Adrenal gland (tissue), 5 donors: Measurements from ENCODE around the gene CZIB.

Experiments used
- POLR2A ChIP-seq, 2 donors: fragments of 450-650 bp; IDR thresholded peaks; one replicate each; pipeline ENCODE4 v1.6.1; 2017; ENCODE audit warnings: antibody characterized with exemption in 2 of 2, mild to moderate bottlenecking in 2 of 2, moderate library complexity in 1 of 2
- TF ChIP-seq, protein P1 (sequence below), 6 experiments: fragments of 450-650 bp in 4 of 6; fragments of 200-600 bp in 2 of 6; sonication (generic) in 1 of 6; IDR thresholded peaks; 1 replicate in 5 of 6; 2 replicates in 1 of 6; pipeline versions ENCODE4 v1.5.1 to v1.8.0; 2016 to 2021; ENCODE audit warnings: antibody characterized with exemption in 6 of 6, mild to moderate bottlenecking in 2 of 6, moderate library complexity in 1 of 6
- donor health status: DM: no; HTN: no; CAD: no.

DNA sequence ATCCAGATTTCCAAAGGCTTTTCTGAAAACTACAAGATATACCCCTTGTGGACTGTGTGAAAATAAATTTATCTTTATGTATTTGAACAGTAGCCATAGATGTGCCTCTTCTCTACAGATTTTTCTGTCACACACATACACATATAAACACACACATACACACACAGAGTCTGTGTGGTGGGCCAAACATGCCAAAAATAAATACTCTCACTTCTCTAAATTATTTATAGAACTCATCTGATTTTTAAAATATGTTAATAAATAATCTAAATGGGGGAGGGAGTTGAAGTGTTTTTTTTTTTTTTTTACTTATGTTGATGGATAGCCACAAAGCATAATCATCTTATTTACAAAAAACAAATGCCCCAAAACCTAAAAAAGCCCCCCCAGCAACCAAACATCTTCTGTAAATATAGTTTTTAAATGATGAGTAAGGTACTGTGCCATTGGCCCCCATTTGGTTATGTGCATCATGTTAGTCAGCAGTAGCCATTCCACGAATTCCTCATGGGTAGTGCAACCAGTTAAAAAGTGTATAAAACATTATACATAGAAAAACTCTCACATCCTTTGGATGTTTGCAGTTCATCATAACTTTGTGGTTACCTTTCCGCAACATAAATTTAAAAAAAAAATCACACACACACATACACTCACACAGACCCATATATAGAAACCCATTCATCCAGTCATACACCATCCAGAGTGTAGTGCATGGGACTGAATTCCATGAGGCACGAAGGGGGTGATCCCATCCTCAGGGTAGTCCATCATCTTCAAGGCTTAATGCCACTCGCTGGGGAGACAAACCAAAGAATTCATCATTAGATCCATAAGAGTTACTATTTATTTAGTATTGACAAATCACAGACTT, 26.1 kb upstream of the CZIB start:
- TF ChIP-seq POLR2A (IDR thresholded peaks at IDR 0.05) = no peak
- TF ChIP-seq, protein P1, sequence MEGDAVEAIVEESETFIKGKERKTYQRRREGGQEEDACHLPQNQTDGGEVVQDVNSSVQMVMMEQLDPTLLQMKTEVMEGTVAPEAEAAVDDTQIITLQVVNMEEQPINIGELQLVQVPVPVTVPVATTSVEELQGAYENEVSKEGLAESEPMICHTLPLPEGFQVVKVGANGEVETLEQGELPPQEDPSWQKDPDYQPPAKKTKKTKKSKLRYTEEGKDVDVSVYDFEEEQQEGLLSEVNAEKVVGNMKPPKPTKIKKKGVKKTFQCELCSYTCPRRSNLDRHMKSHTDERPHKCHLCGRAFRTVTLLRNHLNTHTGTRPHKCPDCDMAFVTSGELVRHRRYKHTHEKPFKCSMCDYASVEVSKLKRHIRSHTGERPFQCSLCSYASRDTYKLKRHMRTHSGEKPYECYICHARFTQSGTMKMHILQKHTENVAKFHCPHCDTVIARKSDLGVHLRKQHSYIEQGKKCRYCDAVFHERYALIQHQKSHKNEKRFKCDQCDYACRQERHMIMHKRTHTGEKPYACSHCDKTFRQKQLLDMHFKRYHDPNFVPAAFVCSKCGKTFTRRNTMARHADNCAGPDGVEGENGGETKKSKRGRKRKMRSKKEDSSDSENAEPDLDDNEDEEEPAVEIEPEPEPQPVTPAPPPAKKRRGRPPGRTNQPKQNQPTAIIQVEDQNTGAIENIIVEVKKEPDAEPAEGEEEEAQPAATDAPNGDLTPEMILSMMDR (IDR thresholded peaks at IDR 0.05) = no peak
